K562 (cell line): Measurements from ENCODE around the gene FIS1. TPM values are rescaled to one million over a fixed set of nuclear protein-coding genes. Genes with fewer than 3 reads are reported as not detected.

Experiments
- ATF2 ChIP-seq: sonication (generic); formaldehyde crosslinking; IDR thresholded peaks from 2 replicates; pipeline ENCODE4 v1.8.1; 2022; ENCODE audit warnings: missing genetic modification reagents
- CREM ChIP-seq: IDR thresholded peaks from 2 replicates; pipeline ENCODE4 v1.6.1; 2014; ENCODE audit warnings: antibody characterized with exemption, low read depth
- DACH1 ChIP-seq: fragments of 450-650 bp; IDR thresholded peaks from 2 replicates; pipeline ENCODE4 v1.6.1; 2018; ENCODE audit not compliant: partially characterized antibody
- DDX20 ChIP-seq: fragments of 450-650 bp; IDR thresholded peaks from 2 replicates; pipeline ENCODE4 v1.6.1; 2016; ENCODE audit warnings: missing genetic modification characterization, low read depth, mild to moderate bottlenecking, missing compliant biosample characterization, moderate library complexity
- EP300 ChIP-seq: IDR thresholded peaks from 2 replicates; pipeline ENCODE4 v1.6.1; 2012; ENCODE audit warnings: low read length, improper control_type of control experiment
- IRF1 ChIP-seq: sonication (generic); formaldehyde crosslinking; IDR thresholded peaks from 2 replicates; pipeline ENCODE4 v1.8.0; 2022; ENCODE audit warnings: missing genetic modification reagents, mild to moderate bottlenecking, borderline replicate concordance
- MCM2 ChIP-seq: fragments of 450-650 bp; IDR thresholded peaks from 2 replicates; pipeline ENCODE4 v1.6.1; 2017; ENCODE audit warnings: low read depth, mild to moderate bottlenecking
- MTA1 ChIP-seq: fragments of 450-650 bp; IDR thresholded peaks from 2 replicates; pipeline ENCODE4 v1.6.1; 2017; ENCODE audit warnings: borderline replicate concordance
- NFRKB ChIP-seq: fragments of 450-650 bp; IDR thresholded peaks from 2 replicates; pipeline ENCODE4 v1.6.1; 2016; ENCODE audit warnings: low read depth
- PCBP1 ChIP-seq: fragments of 200-400 bp; formaldehyde crosslinking; IDR thresholded peaks from 2 replicates; pipeline ENCODE4 v1.6.1; 2018; ENCODE audit warnings: mild to moderate bottlenecking, low read depth, low read length; ENCODE audit not compliant: poor library complexity, severe bottlenecking
- PYGO2 ChIP-seq: fragments of 450-650 bp; IDR thresholded peaks from 2 replicates; pipeline ENCODE4 v1.6.1; 2016; ENCODE audit warnings: mild to moderate bottlenecking, missing genetic modification characterization, moderate library complexity, missing compliant biosample characterization
- SMARCC2 ChIP-seq: fragments of 450-650 bp; IDR thresholded peaks from 2 replicates; pipeline ENCODE4 v1.6.1; 2017; ENCODE audit warnings: antibody characterized with exemption, moderate library complexity, mild to moderate bottlenecking, low read depth
- STAG1 ChIP-seq: sonication (generic); formaldehyde crosslinking; IDR thresholded peaks from 2 replicates; pipeline ENCODE4 v1.5.0; 2020; ENCODE audit warnings: missing genetic modification reagents, borderline replicate concordance
- ZC3H8 ChIP-seq: fragments of 450-650 bp; IDR thresholded peaks from 2 replicates; pipeline ENCODE4 v1.6.1; 2017
- ZNF280B ChIP-seq: fragments of 250-450 bp; sonication (Bioruptor Pico); IDR thresholded peaks from 2 replicates; pipeline ENCODE4 v1.5.1; 2021; ENCODE audit warnings: mild to moderate bottlenecking
- ZNF699 ChIP-seq: fragments of 250-450 bp; sonication (Bioruptor Pico); IDR thresholded peaks from 2 replicates; pipeline ENCODE4 v1.8.0; 2021; ENCODE audit warnings: mild to moderate bottlenecking, moderate library complexity; ENCODE audit not compliant: insufficient replicate concordance
- polyA plus RNA-seq, 8 experiments: library from polyadenylated mRNA; depleted of rRNA in 4 of 8; stranded (reverse) in 5 of 8; unstranded in 3 of 8; fragments of >200 nt; fragmentation: Nextera tagmentation in 2 of 8; fragmentation: Illumina TruSeq in 1 of 8; extraction: Ambion mirVana in 2 of 8; extraction: Trizol in 1 of 8; gene quantifications; 2 replicates each; pipeline versions ENCODE4 v1.2.1 to v1.2.3, GENCODE V29; 2011 to 2014; ENCODE audit warnings: inconsistent platforms in 1 of 8, missing spikeins in 1 of 8
- total RNA-seq, 7 experiments: library from RNA; depleted of rRNA in 6 of 7; stranded (reverse); fragments of >200 nt in 6 of 7; fragmentation: Illumina TruSeq in 2 of 7; extraction: Trizol in 2 of 7; gene quantifications; 2 replicates each; pipeline versions ENCODE4 v1.2.1 to v1.2.3, GENCODE V29; 2011 to 2021; ENCODE audit warnings: low replicate concordance in 1 of 7
- TF ChIP-seq, protein P1 (sequence below): sonication (generic); formaldehyde crosslinking; IDR thresholded peaks from 2 replicates; pipeline ENCODE4 v1.9.0; 2022; ENCODE audit warnings: mild to moderate bottlenecking, missing genetic modification reagents
- TF ChIP-seq, protein P2 (sequence below): sonication (generic); formaldehyde crosslinking; IDR thresholded peaks from 2 replicates; pipeline ENCODE4 v1.8.1; 2023; ENCODE audit warnings: mild to moderate bottlenecking, missing genetic modification reagents
- TF ChIP-seq, protein P3 (sequence below): fragments of 450-650 bp; conservative IDR thresholded peaks from 2 replicates; pipeline ENCODE4 v1.6.1; 2016; ENCODE audit warnings: missing genetic modification characterization, low read depth, mild to moderate bottlenecking, missing compliant biosample characterization, moderate library complexity
- TF ChIP-seq, protein P4 (sequence below): sonication (generic); formaldehyde crosslinking; IDR thresholded peaks from 2 replicates; pipeline ENCODE4 v1.5.0; 2020; ENCODE audit warnings: missing genetic modification reagents

FIS1 gene
- total and polyA plus RNA-seq, 9 of the 15 experiments (the other 6 are each of a cell fraction or from before 2014, with no cell fraction given) = 86.0 to 257 (median 144) TPM

DNA sequence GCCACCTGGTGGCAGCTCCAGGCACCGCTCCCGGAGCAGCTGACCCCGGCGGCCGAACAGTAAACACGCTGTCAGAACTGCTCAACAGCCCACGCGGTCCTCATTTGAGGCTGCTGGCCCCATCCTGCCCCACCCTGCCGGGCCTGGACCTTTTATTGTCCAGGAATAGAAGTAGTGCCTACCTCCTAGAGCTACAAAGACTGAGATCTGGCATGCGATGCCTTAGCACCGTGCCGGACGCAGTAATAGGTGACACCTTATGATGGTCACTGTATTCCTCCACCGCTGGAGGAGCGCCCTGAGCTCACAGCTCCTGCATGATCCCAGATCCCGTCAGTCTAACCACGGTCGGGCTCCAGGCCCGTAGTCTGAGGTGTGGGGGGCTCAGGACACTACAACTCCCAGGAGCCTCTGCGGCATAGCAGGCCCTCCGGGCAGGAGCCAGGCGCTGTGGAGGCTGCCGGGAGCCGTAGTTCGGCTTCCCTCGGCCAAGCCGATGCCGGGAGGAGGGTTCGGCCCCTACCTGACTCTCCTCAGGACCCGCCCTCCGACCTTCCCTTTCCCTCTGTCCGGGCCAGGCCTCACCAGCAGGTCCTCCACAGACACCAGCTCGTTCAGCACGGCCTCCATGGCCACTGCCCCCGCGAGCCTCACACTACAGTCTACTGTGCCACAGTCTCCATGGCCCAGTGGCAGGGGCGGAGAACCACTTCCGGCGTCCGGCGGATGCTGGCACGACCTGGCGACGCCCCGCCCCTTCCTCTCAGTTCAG lies at the start of gene FIS1 (continued):
- TF ChIP-seq STAG1 (CRISPR knock-in tag) (no peak), MCM2 (no peak), DACH1 (peak; percentile 60), SMARCC2 (no peak), ZC3H8 (no peak), ATF2 (CRISPR knock-in tag) (no peak), CREM (peak; percentile 67), PYGO2 (tag) (peak; percentile 27; the same call in 1 of the 2 replicates), IRF1 (CRISPR knock-in tag) (no peak), EP300 (no peak), ZNF699 (no peak), DDX20 (tag) (no peak), MTA1 (no peak), ZNF280B (CRISPR knock-in tag) (no peak), PCBP1 (no peak), NFRKB (0 out of 2 replicates have a peak, but pooled peaks have one; percentile 64)
- TF ChIP-seq, protein P1, sequence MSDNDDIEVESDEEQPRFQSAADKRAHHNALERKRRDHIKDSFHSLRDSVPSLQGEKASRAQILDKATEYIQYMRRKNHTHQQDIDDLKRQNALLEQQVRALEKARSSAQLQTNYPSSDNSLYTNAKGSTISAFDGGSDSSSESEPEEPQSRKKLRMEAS (CRISPR knock-in tag) = peak; percentile 85
- TF ChIP-seq, protein P2, sequence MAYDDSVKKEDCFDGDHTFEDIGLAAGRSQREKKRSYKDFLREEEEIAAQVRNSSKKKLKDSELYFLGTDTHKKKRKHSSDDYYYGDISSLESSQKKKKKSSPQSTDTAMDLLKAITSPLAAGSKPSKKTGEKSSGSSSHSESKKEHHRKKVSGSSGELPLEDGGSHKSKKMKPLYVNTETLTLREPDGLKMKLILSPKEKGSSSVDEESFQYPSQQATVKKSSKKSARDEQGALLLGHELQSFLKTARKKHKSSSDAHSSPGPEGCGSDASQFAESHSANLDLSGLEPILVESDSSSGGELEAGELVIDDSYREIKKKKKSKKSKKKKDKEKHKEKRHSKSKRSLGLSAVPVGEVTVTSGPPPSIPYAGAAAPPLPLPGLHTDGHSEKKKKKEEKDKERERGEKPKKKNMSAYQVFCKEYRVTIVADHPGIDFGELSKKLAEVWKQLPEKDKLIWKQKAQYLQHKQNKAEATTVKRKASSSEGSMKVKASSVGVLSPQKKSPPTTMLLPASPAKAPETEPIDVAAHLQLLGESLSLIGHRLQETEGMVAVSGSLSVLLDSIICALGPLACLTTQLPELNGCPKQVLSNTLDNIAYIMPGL = 0 out of 2 replicates have a peak, but pooled peaks have one; percentile 18
- TF ChIP-seq, protein P3, sequence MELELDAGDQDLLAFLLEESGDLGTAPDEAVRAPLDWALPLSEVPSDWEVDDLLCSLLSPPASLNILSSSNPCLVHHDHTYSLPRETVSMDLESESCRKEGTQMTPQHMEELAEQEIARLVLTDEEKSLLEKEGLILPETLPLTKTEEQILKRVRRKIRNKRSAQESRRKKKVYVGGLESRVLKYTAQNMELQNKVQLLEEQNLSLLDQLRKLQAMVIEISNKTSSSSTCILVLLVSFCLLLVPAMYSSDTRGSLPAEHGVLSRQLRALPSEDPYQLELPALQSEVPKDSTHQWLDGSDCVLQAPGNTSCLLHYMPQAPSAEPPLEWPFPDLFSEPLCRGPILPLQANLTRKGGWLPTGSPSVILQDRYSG (tag) = peak; percentile 26; the same call in 1 of the 2 replicates
- TF ChIP-seq, protein P4, sequence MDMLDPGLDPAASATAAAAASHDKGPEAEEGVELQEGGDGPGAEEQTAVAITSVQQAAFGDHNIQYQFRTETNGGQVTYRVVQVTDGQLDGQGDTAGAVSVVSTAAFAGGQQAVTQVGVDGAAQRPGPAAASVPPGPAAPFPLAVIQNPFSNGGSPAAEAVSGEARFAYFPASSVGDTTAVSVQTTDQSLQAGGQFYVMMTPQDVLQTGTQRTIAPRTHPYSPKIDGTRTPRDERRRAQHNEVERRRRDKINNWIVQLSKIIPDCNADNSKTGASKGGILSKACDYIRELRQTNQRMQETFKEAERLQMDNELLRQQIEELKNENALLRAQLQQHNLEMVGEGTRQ (CRISPR knock-in tag) = peak; percentile 68
